Measurements from ENCODE around the gene SBF1.

The SBF1 gene

DNA sequence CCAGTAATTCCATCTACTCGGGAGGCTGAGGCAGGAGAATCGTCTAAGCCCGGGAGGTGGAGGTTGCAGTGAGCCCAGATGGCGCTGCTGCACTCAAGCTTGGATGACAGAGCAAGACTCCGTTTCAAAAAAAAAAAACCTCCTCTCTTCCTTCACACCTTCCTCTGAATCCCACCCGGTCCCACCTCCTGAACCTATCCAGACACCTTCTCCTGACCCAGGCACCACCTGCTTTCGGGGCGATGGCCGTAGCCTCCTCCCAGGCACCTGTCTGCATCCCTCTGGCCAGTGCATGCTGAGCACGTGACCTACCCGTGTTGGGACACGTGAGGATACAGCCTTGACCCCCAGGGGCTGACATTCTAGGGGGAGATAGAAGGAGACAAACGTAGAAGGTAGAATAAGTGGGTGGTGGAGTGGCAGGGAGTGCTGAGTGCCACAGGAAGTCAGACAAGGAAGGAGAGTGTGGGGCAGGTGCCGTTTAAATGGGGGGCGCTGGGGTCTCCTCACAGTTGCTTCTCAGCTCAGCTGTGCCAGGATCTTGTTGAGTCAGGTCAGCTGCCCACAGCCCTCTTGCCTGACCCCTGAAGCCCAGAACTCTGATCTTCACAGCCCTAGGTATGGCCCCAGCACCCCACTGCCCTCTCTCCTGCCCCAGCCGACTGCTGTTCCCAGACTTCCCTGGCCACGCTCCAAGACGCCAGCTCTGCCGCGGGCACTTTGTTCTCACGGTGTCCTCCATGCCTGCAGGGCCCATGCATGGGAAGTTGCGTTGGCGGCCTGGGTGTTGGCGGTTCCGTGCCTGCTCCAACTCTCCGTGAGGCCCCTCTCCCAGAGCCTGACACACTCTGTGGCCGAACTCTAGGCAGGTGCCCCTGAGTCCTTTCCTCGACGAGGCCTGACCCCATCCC is 10.6 kb upstream of the SBF1 start:
- DNase-seq: no peak

DNA sequence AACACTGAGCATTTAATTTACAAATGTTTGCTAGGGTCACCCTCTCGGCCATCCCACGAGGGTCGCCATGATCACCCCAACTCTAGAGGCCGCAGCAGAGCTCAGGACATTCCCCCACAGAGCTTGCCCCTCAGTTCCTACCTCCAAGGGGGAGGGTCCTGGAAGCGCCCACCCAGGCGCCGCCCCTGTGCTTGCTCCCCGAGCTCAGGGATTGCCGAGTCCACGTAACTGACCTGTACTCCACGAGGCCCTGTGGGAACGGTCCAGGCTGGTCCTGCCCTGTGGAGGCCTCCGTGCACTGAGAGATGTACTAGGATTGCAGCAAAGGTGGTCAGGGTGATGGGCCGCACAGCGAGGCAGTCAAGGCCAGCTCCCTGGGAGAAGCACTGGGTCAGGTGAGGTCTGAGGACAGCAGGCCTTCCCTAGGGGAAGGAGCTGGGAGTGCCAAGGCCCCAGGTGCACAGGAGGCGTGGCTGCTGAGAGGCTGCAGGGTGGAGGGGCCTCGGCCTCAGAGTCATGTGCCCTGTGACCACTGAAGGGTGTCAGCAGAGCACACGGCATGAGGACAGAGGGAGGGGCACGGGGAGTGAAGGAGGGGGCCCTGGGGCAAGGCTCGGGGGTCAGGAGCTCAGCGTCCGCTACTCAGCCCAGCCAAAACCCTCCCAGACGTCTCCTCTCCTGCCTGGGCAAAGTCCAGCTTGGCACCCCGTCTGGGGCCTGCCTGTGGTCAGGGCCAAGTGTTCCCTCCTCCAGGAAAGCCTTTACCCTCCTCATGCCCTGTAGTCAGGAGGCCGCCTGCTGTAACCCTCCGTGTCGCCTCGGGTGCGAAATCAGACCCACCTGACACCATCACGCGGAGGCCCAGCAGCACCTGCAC is 9.4 kb upstream of the SBF1 start:
- no peak for DNase-seq

DNA sequence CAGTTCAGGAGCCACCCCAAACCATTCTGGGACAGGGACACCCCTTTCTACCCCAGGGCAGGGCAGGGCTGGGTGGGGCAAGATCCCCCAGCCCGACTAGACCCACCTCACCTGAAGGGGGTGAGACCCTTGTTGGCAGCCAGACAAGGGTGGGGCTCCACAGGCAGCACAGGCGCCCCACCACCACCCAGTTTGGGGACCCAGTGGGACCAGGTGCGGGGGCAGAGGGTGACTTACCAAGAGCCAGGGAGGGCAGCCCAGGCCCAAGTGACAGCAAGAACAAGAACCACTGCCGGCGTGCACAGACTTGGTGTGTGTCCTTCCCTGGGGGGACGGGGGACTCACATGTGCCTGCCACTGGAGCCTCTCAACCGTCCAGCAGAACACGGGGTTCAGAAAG is 8.7 kb upstream of the SBF1 start:
- no peak for DNase-seq

GRCh38 chr22:50483106-50483505 is 8.3 kb upstream of the SBF1 start:
- DNase-seq: no peak

DNA sequence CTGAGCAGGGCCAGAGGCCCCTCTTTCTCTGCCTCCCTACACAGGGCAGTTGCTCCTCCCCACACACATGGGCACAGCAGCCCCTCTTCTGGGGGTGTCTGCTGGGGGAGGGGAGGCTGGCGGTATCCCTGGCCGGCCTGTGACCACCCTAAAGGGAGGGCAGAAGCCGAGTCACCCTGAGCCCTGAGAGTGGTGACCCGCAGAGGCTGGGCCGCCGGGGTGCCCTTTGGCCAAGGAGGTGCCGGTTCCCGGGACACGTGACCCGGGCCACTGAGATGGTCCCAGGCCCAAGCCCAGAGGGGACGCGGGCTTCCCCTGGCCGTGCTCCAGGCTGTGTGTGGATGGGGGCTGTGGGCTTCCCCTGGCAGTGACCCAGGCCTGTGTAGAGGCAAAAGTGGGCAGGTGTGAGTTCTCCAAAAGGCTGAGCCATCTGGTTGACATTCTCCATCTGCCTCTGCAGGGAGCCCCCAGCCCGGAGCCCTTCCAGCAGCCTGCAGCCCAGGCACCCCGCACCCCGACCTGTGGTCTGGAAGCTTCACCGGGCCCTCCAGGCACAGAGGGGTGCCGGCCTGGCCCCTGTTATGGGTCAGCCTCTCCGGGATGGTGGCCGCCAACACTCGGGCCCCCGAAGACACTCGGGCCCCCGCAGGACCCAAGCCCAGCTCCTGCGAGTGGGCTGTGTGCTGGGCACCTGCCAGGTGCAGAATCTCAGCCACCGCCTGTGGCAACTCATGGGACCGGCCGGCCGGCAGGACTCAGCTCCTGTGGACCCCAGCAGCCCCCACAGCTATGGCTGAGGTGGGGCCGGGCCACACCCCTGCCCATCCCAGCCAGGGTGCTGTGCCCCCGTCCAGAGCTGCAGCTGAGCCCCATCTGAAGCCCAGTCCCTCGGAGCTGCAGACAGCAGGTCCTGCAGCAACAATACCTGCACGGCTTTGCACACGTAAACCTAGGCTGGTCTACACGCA is 7.6 kb upstream of the SBF1 start:
- no peak for DNase-seq

DNA sequence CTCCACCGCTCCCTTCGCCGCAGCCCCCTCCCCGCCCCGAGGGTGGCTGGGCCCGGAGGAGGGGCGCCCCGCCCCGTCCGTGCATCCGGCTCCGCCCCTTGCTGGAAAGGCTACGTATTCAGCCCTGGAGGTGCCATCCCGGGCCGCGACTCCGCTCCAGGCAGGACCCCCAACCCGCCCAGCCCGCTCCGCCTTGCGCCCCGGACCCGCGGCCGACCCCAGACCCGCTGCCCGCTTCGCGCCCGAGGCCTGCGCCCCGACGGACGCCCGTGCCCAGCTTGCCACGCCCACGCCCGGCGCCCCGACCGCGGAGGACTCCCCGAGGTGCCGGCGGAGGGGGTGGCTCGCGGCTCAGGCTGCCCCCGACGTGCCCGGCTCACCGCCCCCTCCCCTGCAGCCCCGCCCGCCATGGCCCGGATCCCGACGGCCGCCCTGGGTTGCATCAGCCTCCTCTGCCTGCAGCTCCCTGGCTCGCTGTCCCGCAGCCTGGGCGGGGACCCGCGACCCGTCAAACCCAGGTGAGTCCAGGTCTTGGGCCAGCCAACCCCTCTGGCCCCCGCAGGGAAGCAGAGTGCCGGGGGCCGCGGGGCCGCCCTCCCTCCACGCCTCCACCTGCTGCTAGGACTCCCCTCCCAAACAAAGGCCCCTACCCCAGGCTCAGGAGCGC is 6.7 kb upstream of the SBF1 start, which contains the start of gene ADM2:
Gene ADM2 (plus strand): TSS at position 104 of the 667 bp plus-strand sequence. CDS start 305 bp downstream, at position 409.
- DNase-seq: no peak

- DNase-seq: no peak
These were observed 6.2 kb upstream of the SBF1 start for GRCh38 chr22:50481045-50481439.

- no peak for DNase-seq
These were observed 4.9 kb upstream of the SBF1 start for GRCh38 chr22:50479721-50480120.

DNA sequence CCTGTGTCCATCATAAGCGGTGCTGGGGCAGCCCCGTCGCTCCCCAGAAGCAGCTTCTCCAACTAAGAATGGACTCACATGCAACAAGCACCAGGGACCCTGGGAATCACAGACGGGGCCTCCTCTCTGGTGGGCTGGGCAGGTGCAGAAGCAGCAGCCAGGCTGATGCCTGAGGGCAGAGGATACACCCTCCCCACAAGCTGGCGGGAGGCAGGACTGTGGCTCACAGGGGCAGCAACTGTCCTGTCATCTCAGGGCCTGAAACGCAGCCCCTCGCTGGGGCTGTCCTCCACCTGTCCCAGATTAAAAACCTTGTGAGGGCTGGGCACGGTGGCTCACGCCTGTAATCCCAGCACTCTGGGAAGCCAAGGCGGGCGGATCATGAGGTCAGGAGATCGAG is 3.1 kb upstream of the SBF1 start:
- no peak for DNase-seq

- DNase-seq: no peak
These were observed 2.0 kb upstream of the SBF1 start for GRCh38 chr22:50476868-50477267.

- no peak for DNase-seq
These were observed 792 bp upstream of the SBF1 start for GRCh38 chr22:50475652-50476002.

DNA sequence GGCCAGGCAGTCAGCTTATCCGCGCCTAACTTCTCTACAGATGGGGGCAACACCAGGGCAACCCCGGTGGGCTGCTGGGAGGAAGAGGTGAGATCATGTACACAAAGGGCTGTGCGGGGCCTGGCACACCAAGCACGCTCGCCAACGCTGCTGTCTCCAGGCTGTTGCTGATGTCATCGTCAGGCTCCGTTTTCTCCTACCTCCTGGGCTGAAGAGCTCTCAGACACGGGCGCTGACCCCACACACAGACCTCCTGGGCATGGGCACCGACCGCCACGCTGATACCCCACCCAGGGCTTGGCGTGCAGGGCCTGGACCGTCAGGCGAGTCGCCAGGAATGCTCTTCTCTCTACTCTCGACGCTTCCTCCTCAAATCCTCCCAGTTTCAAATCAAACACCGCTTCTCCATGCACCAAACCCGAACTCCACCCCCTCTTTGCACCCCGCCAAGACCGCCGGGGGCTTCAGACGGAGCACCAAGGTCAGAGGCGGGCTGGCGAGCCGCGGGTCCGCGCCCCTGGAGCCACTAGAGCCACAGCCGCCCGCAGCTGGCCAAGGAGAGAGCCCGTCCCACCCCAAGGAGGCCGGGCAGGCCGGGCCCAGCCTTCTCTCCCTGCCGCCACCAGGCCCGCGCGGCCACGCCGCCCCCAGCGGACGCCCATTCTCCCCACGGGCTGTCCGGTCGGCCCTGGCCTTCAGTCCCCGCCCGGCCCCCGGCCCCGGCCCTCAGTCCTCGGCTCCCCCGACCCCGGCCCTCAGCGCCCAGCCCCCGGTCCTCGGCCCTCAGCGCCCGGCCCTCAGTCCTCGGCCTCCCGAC is 772 bp downstream of the SBF1 start:
- DNase-seq: no peak

GRCh38 chr22:50473088-50473487 is 1.7 kb downstream of the SBF1 start:
- DNase-seq: no peak

GRCh38 chr22:50471962-50472361 is 2.9 kb downstream of the SBF1 start:
- DNase-seq: no peak

DNA sequence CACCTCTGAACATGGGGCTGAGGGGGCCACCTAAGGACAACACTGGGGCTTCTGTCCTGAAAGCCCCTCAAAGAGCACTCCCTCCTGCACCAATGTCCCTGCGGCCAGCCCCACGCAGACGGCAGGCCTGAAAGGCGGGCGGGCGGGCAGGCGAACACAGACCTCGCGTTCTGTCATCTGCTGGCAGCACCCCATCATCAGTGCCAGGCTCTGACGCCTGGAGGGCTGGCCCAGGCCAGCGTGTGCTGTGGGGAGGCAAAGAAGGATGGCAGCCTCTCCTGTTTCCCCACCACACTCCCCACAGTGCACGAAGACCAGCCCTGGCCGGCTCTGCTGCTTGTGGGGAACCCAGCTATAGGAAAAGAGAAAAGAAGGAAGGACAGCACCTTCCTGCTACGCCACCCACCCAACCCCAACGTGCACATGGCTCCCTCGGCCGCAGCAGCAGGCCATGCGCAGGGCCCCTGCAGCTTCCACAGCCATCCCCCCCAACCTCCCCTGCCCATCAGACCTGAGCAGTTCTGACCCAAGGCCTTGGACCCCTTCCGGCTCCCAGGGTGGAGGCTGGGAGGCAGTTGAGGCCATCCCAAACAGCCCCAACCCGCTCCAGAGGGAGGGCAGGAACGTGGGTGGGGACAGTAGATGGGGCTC is 3.5 kb downstream of the SBF1 start:
- no peak for DNase-seq

GRCh38 chr22:50470491-50470890 is 4.3 kb downstream of the SBF1 start:
- DNase-seq: no peak

- peak in 1 of 2 experiments; percentile 27 for DNase-seq
These were observed 5.2 kb downstream of the SBF1 start for GRCh38 chr22:50469377-50470305.

- DNase-seq: no peak
These were observed 6.2 kb downstream of the SBF1 start for GRCh38 chr22:50468626-50469025.

DNA sequence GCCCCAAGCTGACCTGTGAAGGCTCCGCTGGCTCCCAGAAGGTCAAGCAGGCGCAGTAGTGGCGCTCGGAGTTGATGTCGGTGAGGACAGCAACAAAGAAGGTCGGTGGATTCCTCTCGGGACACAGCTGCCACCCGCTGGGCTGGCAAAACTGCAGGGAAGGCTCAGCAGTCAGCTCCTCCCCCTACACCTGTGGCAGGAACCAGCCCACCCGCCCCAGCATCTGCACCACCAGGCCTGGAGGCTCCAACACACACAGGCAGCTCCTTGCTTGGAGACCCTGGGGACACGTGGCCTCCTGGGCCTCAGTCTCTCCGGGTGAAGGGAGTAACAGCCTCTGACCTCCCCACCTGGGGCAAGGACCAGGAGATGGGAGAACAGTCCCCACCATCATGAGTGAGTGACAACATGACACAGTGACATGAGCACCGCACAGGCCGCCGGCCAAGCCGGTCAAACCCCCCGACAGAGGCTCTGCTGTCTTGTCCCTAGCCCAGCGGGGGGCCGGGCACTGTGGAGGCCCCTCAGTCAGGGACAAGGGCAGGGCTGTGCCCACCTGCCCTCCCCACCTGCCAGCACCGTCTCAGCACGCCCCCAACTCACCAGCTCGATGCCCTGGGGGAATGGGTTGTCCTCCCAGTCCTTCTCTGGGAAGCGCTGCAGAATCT is 6.9 kb downstream of the SBF1 start:
- no peak for DNase-seq

Measured in NCI-H187 (cell line).